Hematopoietic multipotent progenitor cell (in vitro differentiated cells): ENCODE results near the gene TLR10. TPM values are rescaled to one million over a fixed set of nuclear protein-coding genes. Genes with fewer than 3 reads are reported as not detected.

Experiments
- DNase-seq, 3 donors: peaks; one replicate each; pipeline ENCODE4 v3.0.0-alpha.2; 2011 to 2015; ENCODE audit warnings: low read depth in 2 of 3, low spot score in 2 of 3
- small RNA-seq: library from RNA; depleted of rRNA; stranded (forward); fragments of <200 nt; gene quantifications from one replicate; pipeline ENCODE3, GENCODE V24; 2012
- total RNA-seq: library from RNA; depleted of rRNA; stranded (reverse); fragments of >200 nt; gene quantifications from one replicate; pipeline ENCODE4 v1.2.3, GENCODE V29; 2012

The TLR10 gene
- total RNA-seq, 1 donor: 0.27 TPM

DNA sequence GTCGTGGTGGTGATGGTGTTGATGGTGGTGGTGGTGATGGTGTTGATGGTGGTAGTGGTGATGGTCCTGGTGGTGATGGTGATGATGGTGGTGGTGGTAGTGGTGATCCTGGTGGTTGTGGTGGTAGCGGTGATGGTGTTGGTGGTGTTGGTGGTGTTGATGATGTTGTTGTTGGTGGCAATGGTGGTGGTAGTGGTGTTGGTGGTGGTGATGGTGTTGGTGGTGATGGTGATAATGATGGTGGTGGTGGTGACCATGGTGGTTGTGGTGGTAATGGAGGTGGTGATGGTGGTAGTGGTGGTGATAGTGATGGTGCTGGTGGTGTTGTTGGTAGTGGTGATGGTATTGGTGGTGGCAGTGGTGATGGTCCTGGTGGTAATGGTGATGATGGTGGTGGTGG lies 49.1 kb downstream of the TLR10 start:
- DNase-seq: no peak

DNA sequence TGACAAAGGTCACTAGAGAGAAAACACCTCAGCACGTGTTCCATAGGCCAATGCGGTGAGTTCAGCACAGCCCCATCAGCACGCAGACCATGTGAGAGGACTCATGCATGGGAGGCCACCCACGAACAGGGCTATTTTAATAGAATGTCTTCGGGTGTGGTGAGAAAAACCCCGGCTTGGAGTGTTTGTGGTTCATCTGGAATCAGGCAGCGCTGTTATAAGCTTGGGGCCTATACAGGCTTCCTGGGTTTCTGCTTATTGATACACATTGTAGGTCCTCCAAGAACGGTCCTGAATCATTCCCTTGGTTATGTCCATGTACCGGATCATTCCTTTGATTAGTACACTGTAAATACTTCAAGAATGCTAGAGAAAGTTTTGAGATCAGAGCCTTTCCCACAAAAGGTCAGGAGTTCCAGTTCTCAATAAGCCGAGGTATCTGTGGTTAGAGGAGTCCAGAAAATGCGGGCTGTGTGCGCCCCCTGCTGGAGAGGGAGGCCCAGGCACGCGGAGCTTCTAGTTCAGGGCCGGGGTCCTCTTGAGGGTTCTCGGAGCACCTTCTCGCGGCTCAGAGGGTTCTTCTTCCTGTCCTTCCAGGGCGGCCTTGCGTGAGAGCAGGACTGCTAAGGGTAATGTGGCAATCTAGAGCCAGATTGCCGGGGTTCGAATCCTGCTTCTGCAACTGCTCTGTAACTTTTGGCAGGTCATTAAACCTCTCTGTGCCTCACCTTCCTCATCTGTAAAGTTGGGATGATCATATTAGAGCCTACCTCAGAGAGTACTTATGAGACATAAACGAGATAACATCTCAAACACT lies 51.8 kb downstream of the TLR10 start:
- DNase-seq: peak; percentile 74 to 88 (median 77)

DNA sequence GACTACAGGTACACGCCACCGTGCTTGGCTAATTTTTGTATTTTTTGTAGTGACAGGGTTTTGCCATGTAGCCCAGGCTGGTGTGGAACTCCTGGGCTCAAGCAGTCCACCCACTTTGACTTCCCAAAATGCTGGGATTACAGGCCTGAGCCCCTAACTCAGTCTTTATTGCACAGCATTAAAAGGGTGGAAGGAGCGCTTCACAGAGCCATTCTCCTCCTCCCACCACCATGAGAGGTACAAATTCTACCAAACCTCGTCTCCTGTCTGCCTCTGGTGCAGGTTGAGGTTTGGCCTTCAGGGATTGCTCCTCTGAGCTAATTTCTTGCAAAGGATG lies 52.3 kb downstream of the TLR10 start:
- no peak for DNase-seq

DNA sequence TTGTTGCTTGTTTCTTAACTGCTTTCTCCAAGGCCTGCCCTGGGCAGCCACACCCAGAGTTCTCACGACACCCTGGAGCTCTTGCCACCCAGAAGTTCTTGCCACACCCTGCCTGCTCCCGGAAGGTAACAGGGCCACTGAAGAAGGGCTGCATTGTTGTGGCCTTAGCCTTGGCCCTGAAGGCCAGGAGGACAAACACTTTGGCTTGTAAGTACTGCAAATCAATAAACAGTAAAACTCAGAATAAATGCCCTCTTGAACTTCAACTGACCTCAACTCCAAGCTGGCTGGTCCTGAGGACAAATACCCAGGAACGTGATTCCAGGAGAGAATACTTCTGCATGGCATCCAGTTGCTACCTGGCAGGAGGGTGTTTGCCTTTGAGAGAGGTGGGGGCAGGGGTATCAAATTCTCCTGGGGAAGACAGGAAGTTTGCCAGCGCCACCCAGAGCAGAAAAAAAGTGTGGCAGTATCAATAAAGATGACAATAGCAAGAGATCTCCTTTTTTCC lies 54.1 kb downstream of the TLR10 start:
- DNase-seq: no peak

DNA sequence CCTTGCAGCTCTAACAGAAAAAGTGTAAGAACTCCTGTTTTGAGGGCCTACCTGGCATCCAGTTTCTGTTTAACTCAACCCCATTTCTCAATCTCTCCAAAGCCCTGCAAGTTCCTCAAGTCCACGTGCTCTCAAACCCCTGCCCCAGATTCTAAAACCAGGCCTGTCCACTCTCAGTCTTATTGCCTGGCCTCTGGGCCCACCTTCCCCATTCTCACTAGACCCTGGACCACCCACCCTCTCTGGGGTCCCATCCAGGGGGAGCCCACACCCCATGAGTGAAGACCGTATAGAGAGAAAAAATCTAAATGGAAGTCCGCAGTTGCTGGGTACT lies 58.3 kb downstream of the TLR10 start:
- no peak for DNase-seq

DNA sequence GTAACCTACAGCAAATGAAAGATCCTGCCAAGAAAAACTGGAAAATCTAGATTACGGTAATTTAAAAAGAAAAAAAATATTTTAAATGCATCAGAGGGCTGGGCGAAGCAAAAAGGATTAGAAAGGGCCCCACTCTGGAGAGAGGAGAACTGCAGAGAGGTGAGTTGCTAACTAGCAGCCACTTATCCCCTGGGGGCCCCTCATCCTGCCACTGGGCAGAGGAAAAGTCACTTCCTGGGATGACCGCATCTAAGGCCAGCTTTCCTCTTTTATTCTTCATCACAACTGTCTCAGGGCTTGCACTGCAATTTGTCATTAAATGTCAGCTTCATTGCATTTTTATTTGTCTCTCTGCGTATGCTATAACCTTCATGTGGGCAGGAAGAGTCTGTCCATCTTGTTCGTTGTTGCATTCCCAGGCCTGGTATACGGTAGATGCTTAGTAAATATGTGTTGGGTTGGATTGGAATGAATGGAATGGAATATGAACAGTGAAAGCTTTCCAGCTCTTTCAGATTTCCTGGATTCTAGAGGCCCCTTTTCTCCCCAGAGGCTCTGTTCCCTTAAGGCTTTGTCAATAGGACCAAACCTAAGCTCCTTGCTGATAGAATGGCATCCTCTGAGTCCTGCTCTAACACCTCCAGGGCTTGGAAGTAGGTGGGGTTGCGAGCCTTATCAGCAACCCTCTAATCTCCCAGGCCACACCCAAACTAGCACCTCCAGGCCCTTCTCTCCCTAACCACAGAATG lies 58.9 kb downstream of the TLR10 start:
- no peak for DNase-seq

DNA sequence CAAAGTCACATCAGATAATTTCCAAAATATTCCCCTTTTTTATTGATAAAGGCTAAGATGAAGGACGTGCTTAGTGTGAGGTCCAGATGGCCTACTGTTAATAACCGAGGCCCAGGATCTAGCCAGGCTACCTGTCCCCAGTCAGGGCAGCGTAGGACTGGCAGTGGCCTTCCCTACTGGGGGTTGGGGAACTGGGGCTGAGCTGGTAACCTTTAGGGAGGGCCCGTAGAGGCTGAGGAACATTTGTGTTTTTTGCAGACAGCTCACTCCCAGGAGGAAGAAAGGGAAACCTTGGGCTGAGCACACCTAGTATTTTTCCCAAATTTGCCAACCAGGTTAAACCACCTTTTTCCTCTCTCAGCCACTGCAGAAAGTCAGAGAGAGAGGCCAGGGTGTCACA lies 59.7 kb downstream of the TLR10 start:
- no peak for DNase-seq

Small RNA genes lying within 50 kb of the gene (small RNA-seq; reads per million reads assigned to genes)
- gene RNA5SP158: not detected

Other genes with a start within 250 kb of the TLR10 start
- 22.4 TPM for gene KLF3, start 118.8 kb downstream of the TLR10 start, total RNA-seq
- 13.2 TPM for gene TLR1, start 21.8 kb upstream of the TLR10 start, total RNA-seq
- 4.3 TPM for gene TLR6, start 73.8 kb upstream of the TLR10 start, total RNA-seq
- 3.8 TPM for gene FAM114A1, start 84.8 kb upstream of the TLR10 start, total RNA-seq
- gene TMEM156, start 249.4 kb upstream of the TLR10 start, total RNA-seq: 1.1 TPM